A673 (cell line): ENCODE measurements around the gene GSTP1. TPM values are rescaled to one million over a fixed set of nuclear protein-coding genes. Genes with fewer than 3 reads are reported as not detected.

Source experiments
- BruUV-seq: library from RNA; stranded (reverse); fragments of 400-500 nt; replicated peaks from 2 replicates; lab custom pipeline; 2021; lab: Mats Ljungman, UMichigan
- CTCF ChIA-PET: fragments of 300-600 bp; sonication (Branson Sonifier 250); formaldehyde crosslinking; loops from one replicate; lab custom pipeline; 2022; ENCODE audit warnings: antibody characterized with exemption; lab: Charles Lee
- POLR2A ChIA-PET: fragments of 300-600 bp; sonication (Branson Sonifier 250); formaldehyde crosslinking; loops from one replicate; lab custom pipeline; 2022; ENCODE audit warnings: antibody characterized with exemption; ENCODE audit not compliant: low non-redundant PET; lab: Charles Lee
- DNase-seq: peaks from one replicate; pipeline ENCODE4 v3.0.0-alpha.2; 2015; ENCODE audit warnings: low spot score
- H3K27ac ChIP-seq: fragments of 200-600 bp; sonication (generic); 2 replicates; pipeline ENCODE4 v1.5.1; 2016; ENCODE audit warnings: mixed run types, low read depth, mild to moderate bottlenecking, mixed read lengths, antibody characterized with exemption, low read length; ENCODE audit not compliant: poor library complexity, severe bottlenecking
- H3K27me3 ChIP-seq: fragments of 200-600 bp; sonication (generic); replicated peaks from 2 replicates; pipeline ENCODE4 v1.6.1; 2017; ENCODE audit warnings: mixed run types, low read depth, mild to moderate bottlenecking, mixed read lengths, antibody characterized with exemption, low read length; ENCODE audit not compliant: insufficient read depth, poor library complexity
- H3K36me3 ChIP-seq: fragments of 200-600 bp; sonication (generic); 2 replicates; pipeline ENCODE4 v1.6.1; 2016; ENCODE audit warnings: mixed run types, mild to moderate bottlenecking, mixed read lengths, antibody characterized with exemption, low read length; ENCODE audit not compliant: insufficient read depth, poor library complexity, severe bottlenecking
- H3K4me1 ChIP-seq: fragments of 200-600 bp; sonication (generic); 2 replicates; pipeline ENCODE4 v1.6.1; 2017; ENCODE audit warnings: mixed run types, mild to moderate bottlenecking, mixed read lengths, antibody characterized with exemption, low read length; ENCODE audit not compliant: insufficient read depth, poor library complexity, severe bottlenecking
- H3K4me3 ChIP-seq: fragments of 200-600 bp; sonication (generic); 2 replicates; pipeline ENCODE4 v1.5.1; 2016; ENCODE audit warnings: low read depth, mixed run types, mild to moderate bottlenecking, mixed read lengths, low read length; ENCODE audit not compliant: poor library complexity, severe bottlenecking
- H3K9me3 ChIP-seq: fragments of 200-600 bp; sonication (generic); 2 replicates; pipeline ENCODE4 v1.6.1; 2016; ENCODE audit warnings: mixed run types, low read depth, mild to moderate bottlenecking, mixed read lengths, antibody characterized with exemption, low read length; ENCODE audit not compliant: poor library complexity, severe bottlenecking
- EZH2 ChIP-seq: fragments of 200-600 bp; sonication (generic); IDR thresholded peaks from 2 replicates; pipeline ENCODE4 v1.6.1; 2017; ENCODE audit warnings: borderline replicate concordance, low read depth, mild to moderate bottlenecking, mixed read lengths, antibody characterized with exemption, low read length; ENCODE audit not compliant: poor library complexity, severe bottlenecking
- intact Hi-C: fragments of 100-400 bp; cut with micrococcal nuclease; formaldehyde crosslinking; loops from one replicate; pipeline ENCODE4 v1.10.0; 2022; ENCODE audit not compliant: unreplicated experiment
- total RNA-seq: library from RNA; stranded (reverse); gene quantifications from 2 replicates; pipeline ENCODE4 v1.2.3, GENCODE V29; 2021
- TF ChIP-seq, protein P1 (sequence below): fragments of 300-800, 200-600 bp; sonication (generic); conservative IDR thresholded peaks from 2 replicates; pipeline ENCODE4 v1.5.1; 2017; ENCODE audit warnings: low read depth, mild to moderate bottlenecking, antibody characterized with exemption, low read length, moderate library complexity, mixed read lengths

Gene GSTP1
- total RNA-seq, 1 experiment from 2014 or later = 1,211 TPM

DNA sequence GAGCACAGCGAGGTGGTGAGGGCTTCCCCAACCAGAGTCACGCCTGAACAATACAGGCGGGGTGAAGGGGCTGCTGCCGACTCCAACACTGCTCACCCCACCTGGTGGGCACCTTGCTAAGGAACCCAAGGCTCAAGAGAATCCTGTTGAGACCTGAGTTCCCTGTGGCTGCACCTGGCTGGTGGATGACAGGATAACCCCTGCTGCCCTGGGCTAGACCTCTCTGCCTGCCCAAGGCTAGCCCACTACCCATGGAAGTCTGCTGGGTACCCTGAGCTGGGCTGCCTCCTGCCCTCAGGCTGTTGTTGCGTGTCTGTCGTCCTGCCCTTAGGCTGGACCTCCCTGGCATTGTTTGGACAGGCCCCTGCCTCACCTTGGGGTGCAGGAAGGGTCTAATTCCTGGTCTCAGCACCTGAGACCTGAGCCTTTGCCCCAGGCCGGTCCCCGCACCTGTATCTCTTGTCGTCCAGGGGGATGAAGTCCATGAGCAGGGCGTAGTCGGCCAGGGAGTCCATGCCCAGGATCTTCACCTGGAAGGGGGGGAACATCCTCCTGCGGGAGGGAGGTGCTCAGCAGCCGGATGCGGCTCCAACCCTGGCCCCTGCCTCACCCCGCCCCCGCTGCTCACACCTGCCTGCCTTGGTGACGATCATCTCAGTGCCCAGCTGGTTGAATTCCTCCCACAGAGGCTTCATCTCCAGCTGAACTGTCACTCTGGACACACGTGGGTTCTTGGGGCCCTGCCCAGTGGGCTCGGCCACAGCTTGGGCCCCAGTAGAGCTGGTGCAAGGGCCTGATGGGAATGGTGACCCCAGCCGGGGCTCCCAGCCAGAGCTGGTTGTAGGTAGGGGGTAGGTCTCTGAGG is 51.0 kb downstream of the GSTP1 start:
- Histone ChIP-seq H3K9me3 (no peaks in the 10 kb centered on the region), H3K36me3 (no peaks in the 10 kb centered on the region), H3K4me1 (peaks cover 10% of the 10 kb centered on the region), H3K27ac (no peak overlapping the region), H3K4me3 (no peak overlapping the region), H3K27me3 (no peaks in the 10 kb centered on the region)
- no peak for TF ChIP-seq EZH2
- TF ChIP-seq, protein P1, sequence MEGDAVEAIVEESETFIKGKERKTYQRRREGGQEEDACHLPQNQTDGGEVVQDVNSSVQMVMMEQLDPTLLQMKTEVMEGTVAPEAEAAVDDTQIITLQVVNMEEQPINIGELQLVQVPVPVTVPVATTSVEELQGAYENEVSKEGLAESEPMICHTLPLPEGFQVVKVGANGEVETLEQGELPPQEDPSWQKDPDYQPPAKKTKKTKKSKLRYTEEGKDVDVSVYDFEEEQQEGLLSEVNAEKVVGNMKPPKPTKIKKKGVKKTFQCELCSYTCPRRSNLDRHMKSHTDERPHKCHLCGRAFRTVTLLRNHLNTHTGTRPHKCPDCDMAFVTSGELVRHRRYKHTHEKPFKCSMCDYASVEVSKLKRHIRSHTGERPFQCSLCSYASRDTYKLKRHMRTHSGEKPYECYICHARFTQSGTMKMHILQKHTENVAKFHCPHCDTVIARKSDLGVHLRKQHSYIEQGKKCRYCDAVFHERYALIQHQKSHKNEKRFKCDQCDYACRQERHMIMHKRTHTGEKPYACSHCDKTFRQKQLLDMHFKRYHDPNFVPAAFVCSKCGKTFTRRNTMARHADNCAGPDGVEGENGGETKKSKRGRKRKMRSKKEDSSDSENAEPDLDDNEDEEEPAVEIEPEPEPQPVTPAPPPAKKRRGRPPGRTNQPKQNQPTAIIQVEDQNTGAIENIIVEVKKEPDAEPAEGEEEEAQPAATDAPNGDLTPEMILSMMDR = no peak
- intact Hi-C loops = loop anchor here (5.0 kb wide), 1 partner anchor 168 kb away; no protein-coding TSS in a partner anchor
- ChIA-PET POLR2A (no interaction called here), CTCF (no interaction called here)
- no TSS peak for BruUV-seq
- DNase-seq = no peak

DNA sequence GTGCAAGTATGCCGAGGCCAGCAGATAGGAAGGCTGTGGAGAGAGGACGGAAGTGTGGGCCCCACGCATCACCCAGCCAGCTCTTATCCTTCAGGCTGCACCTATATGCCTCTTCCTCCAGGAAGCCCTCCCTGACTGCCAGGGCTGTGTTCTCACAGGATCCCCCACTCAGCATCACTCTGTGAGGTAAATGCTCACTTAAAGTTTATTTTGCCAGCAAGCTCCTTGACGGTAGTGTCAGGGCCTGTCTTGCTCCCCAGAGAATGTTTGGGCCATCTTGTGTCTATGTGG is 51.6 kb downstream of the GSTP1 start:
- TF ChIP-seq, protein P1 = no peak
- no peak for TF ChIP-seq EZH2
- ChIA-PET CTCF (no interaction called here), POLR2A (no interaction called here)
- H3K4me3 ChIP-seq = no peak overlapping the region
- H3K36me3 ChIP-seq = no peaks in the 10 kb centered on the region
- BruUV-seq = no TSS peak
- peaks cover 6% of the 10 kb centered on the region for H3K4me1 ChIP-seq
- intact Hi-C loops = no loop called here
- no peak overlapping the region for H3K27ac ChIP-seq
- no peak for DNase-seq
- no peaks in the 10 kb centered on the region for H3K27me3 ChIP-seq
- H3K9me3 ChIP-seq = no peaks in the 10 kb centered on the region

Other genes starting within 250 kb of the GSTP1 start
- gene POLD4, start 230.3 kb upstream of the GSTP1 start, total RNA-seq = 13.2 and 14.3 TPM in 2 replicates
- gene CLCF1, start 210.2 kb upstream of the GSTP1 start, total RNA-seq = 0.69 and 0.87 TPM in 2 replicates
- 43.0 and 55.0 TPM in 2 replicates for gene RAD9A, start 191.8 kb upstream of the GSTP1 start, total RNA-seq
- gene PPP1CA, start 182.0 kb upstream of the GSTP1 start, total RNA-seq = 239 TPM in 2 replicates
- not detected in 2 replicates for gene TBC1D10C, start 179.7 kb upstream of the GSTP1 start, total RNA-seq
- gene CARNS1, start 168.1 kb upstream of the GSTP1 start, total RNA-seq = 0.13 and 0.28 TPM in 2 replicates
- 58.8 and 65.0 TPM in 2 replicates for gene RPS6KB2, start 155.3 kb upstream of the GSTP1 start, total RNA-seq
- gene PTPRCAP, start 146.1 kb upstream of the GSTP1 start, total RNA-seq = 0.56 and 1.3 TPM in 2 replicates
- gene CORO1B, start 140.3 kb upstream of the GSTP1 start, total RNA-seq = 92.5 and 96.6 TPM in 2 replicates
- not detected in 2 replicates for gene GPR152, start 131.1 kb upstream of the GSTP1 start, total RNA-seq
- gene CABP4, start 128.5 kb upstream of the GSTP1 start, total RNA-seq = not detected in 2 replicates
- 36.0 and 40.3 TPM in 2 replicates for gene TMEM134, start 114.6 kb upstream of the GSTP1 start, total RNA-seq
- gene AIP, start 100.8 kb upstream of the GSTP1 start, total RNA-seq = 66.0 and 77.9 TPM in 2 replicates
- gene PITPNM1, start 78.4 kb upstream of the GSTP1 start, total RNA-seq = 55.9 and 60.9 TPM in 2 replicates
- 48.1 and 51.3 TPM in 2 replicates for gene CDK2AP2, start 75.7 kb upstream of the GSTP1 start, total RNA-seq
- gene CABP2, start 60.4 kb upstream of the GSTP1 start, total RNA-seq = not detected in 2 replicates
- gene NDUFV1, start 23.1 kb downstream of the GSTP1 start, total RNA-seq = 250 and 275 TPM in 2 replicates
- 3.4 and 4.7 TPM in 2 replicates for gene NUDT8, start 46.1 kb downstream of the GSTP1 start, total RNA-seq
- not detected in 2 replicates for gene TBX10, start 56.0 kb downstream of the GSTP1 start, total RNA-seq
- gene ACY3, start 66.9 kb downstream of the GSTP1 start, total RNA-seq = not detected in 2 replicates
- not detected in 2 replicates for gene ALDH3B2, start 90.8 kb downstream of the GSTP1 start, total RNA-seq